Measurements from ENCODE around the gene ZNF862.

Gene ZNF862

GRCh38 chr7:149811831-149812490 is 26.2 kb upstream of the ZNF862 start:
- H3K9me3 ChIP-seq (ENCODE audit: insufficient read depth, low read depth, low read length): no peaks in the 10 kb centered on the region
- no peaks in the 10 kb centered on the region for H3K36me3 ChIP-seq (ENCODE audit: insufficient read depth, low read depth, low read length)
- no peaks in the 10 kb centered on the region for H3K4me1 ChIP-seq (ENCODE audit: insufficient read depth, low read length)
- H3K27ac ChIP-seq (ENCODE audit: low read length): no peak overlapping the region
- H3K4me3 ChIP-seq (ENCODE audit: low read length): no peak overlapping the region
- no peaks in the 10 kb centered on the region; the same call in 1 of the 2 replicates for H3K27me3 ChIP-seq (ENCODE audit: insufficient read depth, low read length)
- H3K9ac ChIP-seq (ENCODE audit: low read depth, low read length): no peak overlapping the region

GRCh38 chr7:149813254-149814035 is 24.7 kb upstream of the ZNF862 start:
- Histone ChIP-seq H3K27me3 (ENCODE audit: insufficient read depth, low read length) (no peaks in the 10 kb centered on the region), H3K36me3 (ENCODE audit: insufficient read depth, low read depth, low read length) (no peaks in the 10 kb centered on the region), H3K4me1 (ENCODE audit: insufficient read depth, low read length) (no peaks in the 10 kb centered on the region), H3K9ac (ENCODE audit: low read depth, low read length) (no peak overlapping the region), H3K27ac (ENCODE audit: low read length) (no peak overlapping the region), H3K9me3 (ENCODE audit: insufficient read depth, low read depth, low read length) (no peaks in the 10 kb centered on the region), H3K4me3 (ENCODE audit: low read length) (no peak overlapping the region)

GRCh38 chr7:149814494-149814893 is 23.7 kb upstream of the ZNF862 start:
- Histone ChIP-seq H3K9ac (ENCODE audit: low read depth, low read length) (no peak overlapping the region), H3K27ac (ENCODE audit: low read length) (no peak overlapping the region), H3K4me3 (ENCODE audit: low read length) (no peak overlapping the region), H3K27me3 (ENCODE audit: insufficient read depth, low read length) (no peaks in the 10 kb centered on the region), H3K36me3 (ENCODE audit: insufficient read depth, low read depth, low read length) (no peaks in the 10 kb centered on the region), H3K9me3 (ENCODE audit: insufficient read depth, low read depth, low read length) (no peaks in the 10 kb centered on the region), H3K4me1 (ENCODE audit: insufficient read depth, low read length) (no peaks in the 10 kb centered on the region)

GRCh38 chr7:149815121-149815520 is 23.1 kb upstream of the ZNF862 start:
- no peak overlapping the region for H3K4me3 ChIP-seq (ENCODE audit: low read length)
- no peak overlapping the region for H3K27ac ChIP-seq (ENCODE audit: low read length)
- no peaks in the 10 kb centered on the region for H3K27me3 ChIP-seq (ENCODE audit: insufficient read depth, low read length)
- no peaks in the 10 kb centered on the region for H3K9me3 ChIP-seq (ENCODE audit: insufficient read depth, low read depth, low read length)
- no peaks in the 10 kb centered on the region for H3K4me1 ChIP-seq (ENCODE audit: insufficient read depth, low read length)
- H3K9ac ChIP-seq (ENCODE audit: low read depth, low read length): no peak overlapping the region; the same call in 1 of the 2 replicates
- no peaks in the 10 kb centered on the region for H3K36me3 ChIP-seq (ENCODE audit: insufficient read depth, low read depth, low read length)

GRCh38 chr7:149815661-149816266 is 22.4 kb upstream of the ZNF862 start:
- Histone ChIP-seq H3K4me3 (ENCODE audit: low read length) (no peak overlapping the region), H3K27me3 (ENCODE audit: insufficient read depth, low read length) (no peaks in the 10 kb centered on the region), H3K27ac (ENCODE audit: low read length) (no peak overlapping the region), H3K4me1 (ENCODE audit: insufficient read depth, low read length) (no peaks in the 10 kb centered on the region), H3K9ac (ENCODE audit: low read depth, low read length) (no peak overlapping the region; the same call in 1 of the 2 replicates), H3K9me3 (ENCODE audit: insufficient read depth, low read depth, low read length) (no peaks in the 10 kb centered on the region), H3K36me3 (ENCODE audit: insufficient read depth, low read depth, low read length) (no peaks in the 10 kb centered on the region)

GRCh38 chr7:149816267-149816751 is 21.9 kb upstream of the ZNF862 start:
- Histone ChIP-seq H3K27me3 (ENCODE audit: insufficient read depth, low read length) (no peaks in the 10 kb centered on the region), H3K4me1 (ENCODE audit: insufficient read depth, low read length) (no peaks in the 10 kb centered on the region), H3K4me3 (ENCODE audit: low read length) (no peak overlapping the region), H3K27ac (ENCODE audit: low read length) (no peak overlapping the region), H3K9me3 (ENCODE audit: insufficient read depth, low read depth, low read length) (no peaks in the 10 kb centered on the region), H3K9ac (ENCODE audit: low read depth, low read length) (no peak overlapping the region), H3K36me3 (ENCODE audit: insufficient read depth, low read depth, low read length) (no peaks in the 10 kb centered on the region)

GRCh38 chr7:149816794-149817193 is 21.4 kb upstream of the ZNF862 start:
- no peaks in the 10 kb centered on the region for H3K9me3 ChIP-seq (ENCODE audit: insufficient read depth, low read depth, low read length)
- no peak overlapping the region for H3K4me3 ChIP-seq (ENCODE audit: low read length)
- no peak overlapping the region for H3K9ac ChIP-seq (ENCODE audit: low read depth, low read length)
- H3K27me3 ChIP-seq (ENCODE audit: insufficient read depth, low read length): no peaks in the 10 kb centered on the region
- no peak overlapping the region for H3K27ac ChIP-seq (ENCODE audit: low read length)
- no peaks in the 10 kb centered on the region for H3K4me1 ChIP-seq (ENCODE audit: insufficient read depth, low read length)
- no peaks in the 10 kb centered on the region for H3K36me3 ChIP-seq (ENCODE audit: insufficient read depth, low read depth, low read length)

- Histone ChIP-seq H3K9me3 (ENCODE audit: insufficient read depth, low read depth, low read length) (no peaks in the 10 kb centered on the region), H3K4me3 (ENCODE audit: low read length) (no peak overlapping the region), H3K9ac (ENCODE audit: low read depth, low read length) (no peak overlapping the region), H3K4me1 (ENCODE audit: insufficient read depth, low read length) (no peaks in the 10 kb centered on the region), H3K27ac (ENCODE audit: low read length) (no peak overlapping the region), H3K36me3 (ENCODE audit: insufficient read depth, low read depth, low read length) (no peaks in the 10 kb centered on the region), H3K27me3 (ENCODE audit: insufficient read depth, low read length) (no peaks in the 10 kb centered on the region)
Observed at GRCh38 chr7:149817301-149817771, 20.8 kb upstream of the ZNF862 start.

- no peaks in the 10 kb centered on the region for H3K9me3 ChIP-seq (ENCODE audit: insufficient read depth, low read depth, low read length)
- H3K36me3 ChIP-seq (ENCODE audit: insufficient read depth, low read depth, low read length): no peaks in the 10 kb centered on the region
- no peak overlapping the region for H3K4me3 ChIP-seq (ENCODE audit: low read length)
- no peak overlapping the region for H3K9ac ChIP-seq (ENCODE audit: low read depth, low read length)
- no peak overlapping the region for H3K27ac ChIP-seq (ENCODE audit: low read length)
- no peaks in the 10 kb centered on the region for H3K27me3 ChIP-seq (ENCODE audit: insufficient read depth, low read length)
- H3K4me1 ChIP-seq (ENCODE audit: insufficient read depth, low read length): no peaks in the 10 kb centered on the region
Observed at GRCh38 chr7:149817836-149818535, 20.2 kb upstream of the ZNF862 start.

- H3K9ac ChIP-seq (ENCODE audit: low read depth, low read length): no peak overlapping the region
- H3K27ac ChIP-seq (ENCODE audit: low read length): no peak overlapping the region
- H3K27me3 ChIP-seq (ENCODE audit: insufficient read depth, low read length): no peaks in the 10 kb centered on the region
- H3K9me3 ChIP-seq (ENCODE audit: insufficient read depth, low read depth, low read length): peaks cover 4% of the 10 kb centered on the region
- no peak overlapping the region for H3K4me3 ChIP-seq (ENCODE audit: low read length)
- H3K4me1 ChIP-seq (ENCODE audit: insufficient read depth, low read length): no peaks in the 10 kb centered on the region
- no peaks in the 10 kb centered on the region for H3K36me3 ChIP-seq (ENCODE audit: insufficient read depth, low read depth, low read length)
Observed at GRCh38 chr7:149818536-149818840, 19.7 kb upstream of the ZNF862 start.

- Histone ChIP-seq H3K27ac (ENCODE audit: low read length) (no peak overlapping the region), H3K9ac (ENCODE audit: low read depth, low read length) (no peak overlapping the region), H3K4me3 (ENCODE audit: low read length) (no peak overlapping the region), H3K4me1 (ENCODE audit: insufficient read depth, low read length) (no peaks in the 10 kb centered on the region), H3K36me3 (ENCODE audit: insufficient read depth, low read depth, low read length) (no peaks in the 10 kb centered on the region), H3K9me3 (ENCODE audit: insufficient read depth, low read depth, low read length) (peaks cover 12% of the 10 kb centered on the region), H3K27me3 (ENCODE audit: insufficient read depth, low read length) (no peaks in the 10 kb centered on the region)
Observed at GRCh38 chr7:149819141-149819960, 18.8 kb upstream of the ZNF862 start.
